ENCODE data around the gene COPS7B.
A peak's percentile ranks its signal among the peaks of the same experiment; 100 is the strongest.
"Not testable (repeated sequence)": the region's sequence is repeated elsewhere in the genome, so short reads cannot be mapped to it uniquely, and the experiment has no call there.

Gene COPS7B

DNA sequence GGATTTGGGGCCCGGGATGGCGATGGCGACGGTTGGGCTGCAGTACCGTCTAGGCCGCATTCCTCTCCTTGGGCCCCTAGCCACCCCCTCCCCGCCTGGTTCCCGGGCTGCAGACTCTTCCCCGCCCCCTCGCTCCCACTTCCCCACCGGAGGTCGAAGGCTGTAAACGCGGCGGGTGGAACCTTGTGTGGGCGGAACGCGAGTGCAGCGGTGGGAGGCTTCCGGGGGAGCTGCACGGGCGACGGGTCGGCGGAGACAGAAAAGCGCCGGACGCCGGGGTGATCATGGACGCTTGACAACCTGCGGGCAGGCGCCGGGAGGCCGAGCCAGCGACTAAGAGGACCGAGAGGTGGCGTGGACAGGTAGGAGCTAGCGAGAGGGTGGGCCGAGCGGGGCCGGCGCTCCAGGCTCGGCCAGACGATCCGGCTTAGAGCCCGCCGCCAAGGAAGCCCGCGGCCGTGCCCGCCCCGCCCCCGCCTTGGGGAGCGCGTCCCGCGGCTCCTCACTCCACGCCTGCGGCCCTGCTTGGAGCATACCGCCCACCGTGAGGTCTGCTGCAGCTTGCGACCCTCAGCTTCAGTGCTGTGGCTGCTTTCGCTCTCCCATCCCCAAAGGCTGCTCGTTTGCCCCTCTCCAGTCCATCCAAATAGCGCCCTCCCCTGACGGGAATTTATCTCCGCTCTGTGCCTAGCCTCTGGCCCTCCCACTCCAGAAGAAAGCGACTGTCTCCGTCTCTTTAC lies at the start of gene COPS7B:
COPS7B (plus strand) TSS at position 269 of the 740 bp plus-strand sequence. CDS start 2,126 bp downstream, outside the sequence.
- DNase-seq (ENCODE audit: low read depth): peak; percentile 85

DNA sequence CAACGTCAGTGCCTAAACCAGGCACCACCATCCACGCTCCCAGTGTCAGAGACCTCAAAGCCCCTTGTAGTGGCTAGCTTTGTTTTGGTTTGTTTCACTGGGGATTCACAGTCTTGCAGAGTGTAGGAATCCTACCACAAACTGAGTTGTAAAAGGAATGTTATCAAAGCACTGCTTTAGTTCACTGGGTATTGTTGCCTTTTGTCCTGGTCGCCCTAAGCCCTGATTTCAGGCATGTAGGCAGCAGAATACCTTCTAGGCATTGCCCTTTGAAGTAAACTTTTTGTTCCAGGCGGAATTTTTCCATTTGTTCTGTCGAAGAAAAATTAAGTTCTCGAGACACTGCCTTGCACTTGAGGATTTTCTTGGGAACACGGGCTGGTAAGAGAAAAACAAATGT lies 48.5 kb upstream of the COPS7B start:
- no peak for DNase-seq (ENCODE audit: low read depth)

DNA sequence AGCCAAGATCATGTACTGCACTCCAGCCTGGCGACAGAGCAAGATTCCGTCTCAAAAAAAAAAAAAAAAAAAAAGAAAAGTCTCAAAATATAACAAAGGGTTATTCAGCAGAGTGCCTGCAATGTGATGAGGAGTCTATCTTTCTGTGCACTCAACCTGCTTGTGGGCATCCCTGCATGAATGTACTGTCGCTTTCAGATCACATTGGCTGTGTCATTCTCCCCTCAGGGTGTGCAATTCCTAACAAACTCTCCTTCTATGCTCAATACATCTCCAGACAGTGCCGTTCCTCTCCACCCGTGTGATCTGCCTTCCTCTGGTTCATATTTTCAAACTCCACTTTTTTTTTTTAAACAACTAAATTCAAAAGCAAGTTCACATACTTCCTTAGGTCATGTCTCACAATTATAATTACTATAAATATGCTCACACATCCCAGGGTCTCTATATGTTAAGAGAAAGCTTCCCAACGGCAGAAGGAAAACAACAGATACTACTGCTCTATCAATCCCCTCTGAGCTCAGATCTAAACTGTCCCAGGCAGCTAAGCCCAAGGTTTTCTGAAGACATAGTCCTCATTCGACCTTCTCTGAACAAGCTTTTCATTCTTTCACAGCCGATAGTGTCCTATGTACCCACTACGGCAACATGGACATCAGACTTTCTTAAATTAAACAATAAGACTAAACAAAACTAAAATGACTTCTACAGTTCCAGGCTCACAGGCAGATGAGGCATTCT lies 42.7 kb upstream of the COPS7B start:
- no peak for DNase-seq (ENCODE audit: low read depth)

DNA sequence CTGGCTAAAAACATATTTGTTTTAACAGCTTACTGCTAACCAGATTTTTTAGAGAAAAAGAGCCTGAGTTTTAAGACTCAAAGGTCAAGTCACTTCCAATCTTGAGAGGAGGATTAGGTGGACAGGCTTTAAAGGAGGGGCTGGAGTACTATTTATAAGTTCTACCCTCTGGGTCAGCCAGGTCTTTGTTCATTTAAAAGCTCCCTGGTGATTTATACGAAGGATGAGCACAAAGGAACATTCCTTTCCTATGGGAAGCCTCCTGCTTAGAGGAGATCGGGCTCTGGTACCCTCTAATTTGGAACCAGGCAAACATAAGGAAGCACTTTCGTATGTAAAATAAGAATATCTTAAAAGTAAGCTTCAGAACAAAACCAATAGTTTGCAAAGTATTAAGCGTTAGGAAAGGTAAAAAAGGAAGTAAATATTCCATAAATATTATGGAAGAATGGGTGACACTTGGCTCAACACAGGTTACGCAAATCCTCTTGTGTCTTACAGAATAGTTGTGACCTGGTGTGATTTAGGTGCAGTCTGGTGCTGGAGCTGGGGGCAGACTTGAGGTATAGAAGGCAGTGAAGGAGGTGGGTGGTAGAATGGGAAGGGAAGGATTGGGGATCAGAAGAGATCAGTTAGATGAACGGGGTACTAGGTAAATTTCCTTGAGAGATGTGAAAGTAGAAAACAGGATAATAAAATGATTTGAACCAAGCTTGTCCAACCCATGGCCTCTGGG lies 40.8 kb upstream of the COPS7B start:
- DNase-seq (ENCODE audit: low read depth): no peak

DNA sequence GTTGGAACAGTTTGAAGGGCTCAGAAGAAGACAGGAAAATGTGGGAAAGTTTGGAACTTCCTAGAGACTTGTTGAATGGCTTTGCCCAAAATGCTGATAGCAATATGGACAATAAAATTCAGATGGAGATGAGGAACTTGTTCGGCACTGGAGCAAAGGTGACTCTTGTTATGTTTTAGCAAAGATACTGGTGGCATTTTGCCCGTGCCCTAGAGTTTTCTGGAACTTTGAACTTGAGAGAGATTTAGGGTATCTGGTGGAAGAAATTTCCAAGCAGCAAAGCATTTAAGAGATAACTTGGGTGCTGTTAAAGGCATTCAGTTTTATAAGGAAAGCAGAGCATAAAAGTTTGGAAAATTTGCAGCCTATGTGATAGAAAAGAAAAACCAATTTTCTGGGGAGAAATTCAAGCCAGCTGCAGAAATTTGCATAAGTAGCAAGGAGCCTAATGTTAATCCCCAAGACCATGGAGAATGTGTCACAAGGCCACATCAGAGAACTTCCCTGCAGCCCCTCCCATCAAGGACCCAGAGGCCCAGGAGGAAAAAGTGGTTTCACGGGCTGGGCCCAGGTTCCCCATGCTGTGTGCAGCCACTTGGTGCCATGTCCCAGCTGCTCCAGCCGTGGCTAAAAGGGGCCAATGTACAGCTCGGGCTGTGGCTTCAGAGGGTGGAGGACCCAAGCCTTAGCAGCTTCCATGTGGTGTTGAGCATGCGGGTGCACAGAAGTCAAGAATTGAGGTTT lies 37.9 kb upstream of the COPS7B start:
- DNase-seq (ENCODE audit: low read depth): not testable (repeated sequence)

DNA sequence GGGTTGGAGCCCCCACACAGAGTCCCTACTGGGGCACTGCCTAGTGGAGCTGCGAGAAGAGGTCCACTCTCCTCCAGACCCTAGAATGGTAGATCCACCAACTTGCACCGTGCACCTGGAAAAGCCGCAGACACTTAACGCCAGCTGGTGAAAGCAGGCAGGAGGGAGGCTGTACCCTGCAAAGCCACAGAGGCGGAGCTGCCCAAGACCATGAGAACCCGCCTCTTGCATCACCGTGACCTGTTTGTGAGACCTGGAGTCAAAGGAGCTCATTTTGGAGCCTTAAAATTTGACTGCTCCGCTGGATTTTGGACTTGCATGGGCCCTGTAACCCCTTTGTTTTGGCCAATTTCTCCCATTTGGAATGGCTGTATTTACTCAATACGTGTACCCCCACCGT lies 37.2 kb upstream of the COPS7B start:
- not testable (repeated sequence) for DNase-seq (ENCODE audit: low read depth)

DNA sequence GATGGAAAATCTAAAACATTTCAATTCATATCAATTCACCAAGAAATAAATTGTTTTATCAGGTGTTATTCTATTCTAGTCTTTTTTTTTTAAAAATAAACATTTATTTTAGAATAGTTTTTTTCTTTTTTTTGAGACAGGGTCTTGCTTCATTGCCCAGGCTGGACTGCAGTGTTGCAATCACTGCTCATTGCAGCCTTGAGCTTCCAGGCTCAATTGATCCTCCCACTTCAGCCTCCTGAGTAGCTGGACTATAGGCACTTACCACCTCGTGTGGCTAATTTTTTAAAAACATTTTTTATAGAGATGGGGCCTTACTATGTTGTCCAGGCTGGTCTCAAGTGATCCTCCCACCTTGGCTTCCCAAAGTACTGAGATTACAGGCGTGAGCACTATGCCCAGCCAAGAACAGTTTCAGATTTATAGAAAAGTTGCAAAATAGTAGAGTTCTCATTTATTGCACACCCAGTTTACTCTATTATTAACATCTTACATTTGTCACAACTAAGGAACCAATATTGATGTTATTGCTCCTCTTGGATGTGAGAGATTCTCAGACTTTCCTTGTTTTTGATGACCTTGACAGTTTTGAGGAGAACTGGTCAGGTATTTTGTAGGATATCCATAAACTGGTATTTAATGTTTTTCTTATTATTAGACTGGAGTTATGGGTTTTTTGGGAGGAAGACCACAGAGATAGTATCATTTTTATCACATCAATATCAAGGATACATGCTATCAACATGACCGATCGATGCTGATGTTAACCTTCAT lies 35.0 kb upstream of the COPS7B start:
- DNase-seq (ENCODE audit: low read depth): no peak

DNA sequence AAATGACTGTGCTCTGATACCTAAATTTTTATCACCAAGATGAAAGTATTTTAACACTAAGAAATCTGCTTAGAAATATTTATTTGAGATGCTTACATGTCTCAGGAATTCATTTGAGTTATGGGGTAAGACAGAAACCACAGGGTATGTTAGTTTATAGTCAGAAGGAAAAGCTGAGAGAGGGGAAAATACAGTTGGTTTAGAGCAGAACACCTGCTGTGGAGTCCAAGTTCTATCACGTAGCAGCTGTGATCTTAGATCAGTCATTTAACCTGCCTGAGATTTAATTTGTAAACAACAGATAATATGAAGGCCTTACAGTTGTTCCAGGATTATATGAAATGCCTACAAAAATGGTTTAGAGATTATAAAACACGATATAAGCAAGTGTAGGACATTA lies 34.2 kb upstream of the COPS7B start:
- DNase-seq (ENCODE audit: low read depth): no peak

DNA sequence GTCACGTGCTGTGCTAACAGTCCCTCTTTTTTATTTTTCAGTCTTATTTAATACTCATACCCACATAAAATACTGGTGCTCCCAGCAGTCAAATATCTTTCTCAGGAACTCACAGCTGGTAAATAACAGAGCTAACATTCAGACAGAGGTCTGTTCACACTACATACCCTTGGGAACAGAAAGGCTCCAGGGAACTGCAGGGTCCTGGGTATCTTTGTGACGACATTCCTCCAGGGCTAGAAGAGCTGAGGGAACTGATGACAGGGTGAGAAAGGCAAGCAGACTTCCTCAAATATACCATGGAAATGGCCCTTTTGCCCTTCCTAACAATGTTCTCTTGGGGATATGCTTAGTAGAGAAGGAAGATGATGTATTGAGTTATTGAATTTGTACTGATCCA lies 24.5 kb upstream of the COPS7B start:
- no peak for DNase-seq (ENCODE audit: low read depth)

DNA sequence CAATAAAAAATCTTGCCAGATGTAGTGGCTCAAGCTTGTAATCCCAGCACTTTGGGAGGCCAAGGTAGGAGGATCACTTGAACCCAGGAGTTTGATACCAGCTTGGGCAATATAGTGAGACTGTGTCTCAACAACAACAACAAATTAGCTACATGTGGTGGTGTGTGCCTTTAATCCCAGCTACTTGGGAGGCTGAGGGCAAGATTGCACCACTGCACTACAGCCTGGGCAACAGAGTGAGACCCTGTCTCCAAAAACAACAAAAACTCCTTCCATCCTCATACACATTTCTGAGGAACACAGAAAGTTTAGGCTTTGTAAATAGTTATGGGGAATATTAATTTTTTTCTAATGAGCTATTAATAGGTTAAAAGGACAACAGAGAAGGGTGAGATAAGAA lies 22.1 kb upstream of the COPS7B start:
- no peak for DNase-seq (ENCODE audit: low read depth)

DNA sequence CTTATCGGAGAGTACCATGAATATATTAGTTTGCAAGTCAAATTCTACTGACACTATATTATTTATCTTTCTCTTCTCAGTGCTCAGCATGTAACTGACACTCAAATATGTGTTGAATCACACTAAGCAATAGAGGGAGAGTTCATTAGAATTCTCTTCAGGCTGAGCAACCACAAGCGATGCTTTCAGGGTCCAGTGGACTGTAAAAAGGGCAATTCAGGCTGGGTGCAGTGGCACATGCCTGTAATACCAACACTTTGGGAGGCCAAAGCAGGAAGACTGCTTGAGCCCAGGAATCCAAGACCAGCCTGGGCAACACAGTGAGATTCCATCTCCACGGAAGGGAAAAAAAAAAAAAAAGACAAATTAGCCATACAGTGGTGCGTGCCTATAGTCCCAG lies 21.5 kb upstream of the COPS7B start:
- DNase-seq (ENCODE audit: low read depth): peak; percentile 31

DNA sequence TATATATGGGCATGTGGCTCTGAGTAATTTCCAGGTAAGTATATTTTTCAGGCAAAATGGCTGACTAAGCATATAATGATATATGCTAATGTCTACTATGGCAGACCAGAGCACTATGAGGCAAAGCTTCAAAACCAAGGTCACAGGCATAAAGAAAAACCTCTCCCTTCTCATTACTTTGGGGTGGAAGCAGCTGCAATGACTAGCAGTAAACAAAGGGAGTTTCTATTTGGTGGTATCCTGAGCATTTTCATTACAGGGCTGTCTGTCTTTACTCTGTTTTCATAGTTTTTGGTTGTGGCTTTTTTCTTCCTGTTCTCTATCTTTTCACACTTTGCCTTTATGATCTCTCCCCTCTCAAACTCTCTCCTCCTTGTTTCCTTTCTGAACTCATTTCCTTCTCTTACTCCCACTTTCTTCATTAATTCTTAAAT lies 20.7 kb upstream of the COPS7B start:
- DNase-seq (ENCODE audit: low read depth): no peak

DNA sequence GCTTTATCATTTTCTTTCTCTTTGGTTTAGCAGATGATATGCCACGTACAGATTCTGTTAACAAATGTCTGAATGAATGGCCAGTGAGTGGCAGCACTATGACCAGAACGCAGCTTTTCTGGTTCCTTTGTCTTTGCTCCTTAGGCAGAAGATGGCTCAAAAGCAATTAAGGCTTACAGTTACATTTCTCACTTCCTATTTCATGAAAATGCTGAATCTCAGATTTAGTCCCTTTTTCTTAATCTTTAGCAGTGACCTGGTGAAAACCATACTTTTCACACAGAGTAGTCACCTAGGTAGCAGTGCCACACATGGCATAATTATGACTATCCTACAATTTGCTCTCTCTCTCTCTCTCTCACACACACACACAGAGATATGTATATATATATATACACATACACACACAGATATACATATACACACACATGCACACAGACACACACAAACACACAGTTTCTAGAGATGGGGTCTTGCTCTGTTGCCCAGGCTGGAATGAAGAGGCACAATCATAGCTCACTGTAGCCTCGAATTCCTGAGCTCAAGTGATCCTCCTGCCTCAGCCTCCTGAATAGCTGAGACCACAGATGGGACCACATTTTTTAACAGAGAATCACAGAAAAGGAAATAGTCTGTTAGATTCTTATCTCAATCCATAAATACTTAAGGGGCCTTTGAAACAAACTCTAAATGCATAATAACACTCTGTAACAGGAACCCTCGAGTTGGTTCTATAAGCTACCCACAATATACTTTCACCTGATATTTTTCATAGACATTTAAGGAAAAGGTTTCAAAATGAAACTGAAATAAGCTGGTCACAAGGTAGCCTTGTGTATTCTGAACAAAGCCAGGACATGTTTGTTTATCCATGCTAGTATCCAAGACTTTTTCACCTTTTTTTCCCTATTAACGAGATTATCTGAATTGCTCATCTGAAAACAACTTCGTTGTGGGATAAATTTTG lies 16.8 kb upstream of the COPS7B start:
- no peak for DNase-seq (ENCODE audit: low read depth)

DNA sequence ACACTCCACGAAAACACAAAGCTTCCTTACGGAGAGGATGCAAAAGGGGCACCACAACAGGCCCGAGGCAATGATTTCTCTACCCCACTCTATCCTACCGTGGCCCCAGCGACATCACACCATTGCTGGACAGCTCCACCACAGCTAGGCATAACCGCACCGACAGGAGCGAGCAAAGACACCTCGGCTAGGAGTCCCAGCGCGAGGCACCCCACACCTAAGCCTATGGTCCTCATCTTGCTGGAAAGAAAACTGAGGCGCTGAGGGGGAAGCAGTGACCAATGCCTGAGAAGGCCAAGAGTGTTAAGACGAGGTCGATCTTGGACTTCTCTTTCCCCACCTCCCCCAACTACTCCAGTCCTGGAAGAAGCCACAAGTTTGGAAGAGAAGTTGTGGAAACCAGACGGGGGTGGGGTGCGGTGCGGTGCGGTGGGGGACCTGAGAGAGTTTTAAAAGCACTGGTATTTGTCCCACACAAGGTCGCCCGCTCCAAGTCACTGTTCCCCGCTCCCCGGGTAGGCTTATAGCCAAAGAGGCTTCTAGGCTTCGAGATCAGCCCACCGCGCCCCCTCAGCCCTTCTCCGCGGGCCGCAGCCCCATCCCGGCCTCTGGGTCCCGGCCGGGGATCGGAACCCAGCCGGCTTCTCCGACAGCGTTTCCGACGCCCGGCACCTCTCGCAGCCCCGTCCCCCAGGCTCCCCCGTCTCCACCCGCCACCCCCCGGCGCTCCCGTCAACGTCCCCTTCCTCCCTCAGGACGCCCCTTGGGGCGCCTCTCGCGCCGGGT lies 5.9 kb upstream of the COPS7B start:
- DNase-seq (ENCODE audit: low read depth): peak; percentile 42

DNA sequence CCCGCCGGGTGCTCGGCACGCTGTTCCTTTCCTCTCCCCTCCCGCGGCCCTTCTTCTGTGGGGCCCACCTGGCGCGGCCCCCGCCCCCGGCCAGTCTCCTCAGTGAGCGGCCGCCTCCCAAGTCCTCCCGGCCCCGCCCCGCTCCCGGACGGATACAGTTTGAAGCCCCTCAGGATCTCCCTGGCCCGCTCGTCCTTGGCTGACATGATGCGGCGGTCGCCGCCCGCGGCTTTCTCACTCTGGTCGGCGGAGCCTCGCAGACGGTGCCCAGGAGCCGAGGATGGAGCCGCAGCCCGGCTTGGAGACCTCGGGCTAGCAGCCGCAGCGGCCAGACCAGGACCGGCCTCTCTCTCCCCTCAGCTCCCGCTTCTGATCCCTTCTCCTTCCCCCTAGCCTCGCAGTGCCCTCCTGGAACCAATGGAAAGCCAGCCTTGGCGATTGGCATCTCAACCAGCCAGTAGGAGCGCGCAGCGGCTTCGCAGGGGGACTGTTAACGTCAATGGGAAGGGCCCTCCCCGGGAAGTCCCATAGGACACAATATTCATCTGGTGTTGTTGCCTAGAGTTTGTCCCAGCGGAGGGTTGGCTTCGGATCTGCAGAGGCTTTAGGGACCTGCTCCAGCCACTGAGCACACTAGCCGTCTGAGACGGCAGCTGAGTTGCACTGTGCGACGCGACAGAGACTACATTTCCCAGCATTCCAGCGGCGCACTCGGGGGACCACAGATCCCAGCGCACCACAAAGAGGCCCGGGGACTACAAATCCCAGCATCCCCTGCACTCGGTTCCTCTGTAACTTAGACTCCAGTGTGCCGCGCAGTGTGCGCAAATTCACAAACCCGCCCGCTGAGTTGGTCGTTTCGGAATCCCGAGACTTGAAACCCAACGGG lies 5.1 kb upstream of the COPS7B start, which contains the start of gene PDE6D:
PDE6D (minus strand) TSS at position 374 of the 889 bp plus-strand sequence; CDS start at position 206, 168 bp downstream.
- peak; percentile 99 for DNase-seq (ENCODE audit: low read depth)

DNA sequence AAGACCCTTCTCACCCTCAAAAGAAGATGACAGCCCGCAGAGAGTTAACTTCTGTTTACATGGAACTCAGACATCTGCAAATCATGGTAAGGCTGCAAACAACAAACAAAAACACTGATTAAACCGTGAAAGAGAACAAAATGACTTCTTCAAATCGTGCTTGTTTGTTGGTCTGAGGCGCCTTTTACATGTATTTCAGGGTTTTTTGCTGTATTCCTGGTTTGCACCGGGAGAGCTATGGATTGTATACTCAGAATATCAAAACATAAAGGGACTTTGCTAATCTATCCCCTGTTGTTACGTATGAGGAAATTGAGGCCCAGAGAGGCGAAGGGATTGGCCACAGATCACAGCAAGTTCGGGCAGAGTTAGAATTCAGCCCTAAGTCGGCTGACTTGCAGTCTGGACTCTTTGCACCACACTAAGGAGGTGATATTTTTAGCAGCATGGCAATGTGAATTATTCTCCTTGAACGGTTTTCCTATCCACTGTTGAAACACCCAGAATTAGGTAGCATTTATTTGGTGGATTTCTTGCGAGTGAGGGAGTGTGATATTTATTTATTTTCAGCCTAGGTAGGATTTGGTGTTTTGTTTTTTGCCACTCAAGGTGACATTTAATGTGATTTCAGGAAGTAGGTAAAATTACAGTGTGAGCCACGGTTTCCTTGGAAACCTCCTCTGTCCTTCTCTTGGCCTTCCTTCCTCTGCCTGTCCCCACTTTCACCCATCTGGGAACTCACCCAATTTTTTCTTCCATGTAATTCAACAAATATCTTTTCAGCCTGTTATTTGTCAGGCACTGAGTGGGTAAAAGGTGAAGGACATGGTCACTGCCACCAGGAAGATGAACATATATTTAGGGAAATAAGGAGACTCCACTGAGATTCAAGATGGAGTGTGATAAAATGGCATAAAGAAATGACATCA lies 4.2 kb upstream of the COPS7B start:
- peak; percentile 77 for DNase-seq (ENCODE audit: low read depth)

DNA sequence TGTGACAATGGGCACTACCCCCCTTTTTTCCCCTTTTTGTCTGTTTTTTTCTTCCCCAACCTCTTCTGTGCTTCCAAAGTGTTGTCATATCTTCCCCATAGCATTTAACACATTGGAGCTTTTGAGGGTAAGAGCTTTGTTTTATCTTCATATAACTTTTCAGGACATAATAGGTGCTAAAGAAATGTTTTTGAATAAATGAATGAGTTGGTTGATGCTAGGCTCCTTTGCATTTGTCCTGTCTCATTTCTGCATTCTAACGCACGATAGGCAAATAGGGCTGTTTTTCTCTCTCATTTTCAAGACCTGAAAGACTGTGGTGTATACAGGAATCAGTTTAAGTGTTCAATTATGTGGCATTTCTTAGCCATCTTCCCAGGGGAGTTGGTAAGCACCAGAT lies 832 bp upstream of the COPS7B start:
- no peak for DNase-seq (ENCODE audit: low read depth)

All from iris pigment epithelial cell (primary cell).